Neural cell (in vitro differentiated cells): ENCODE data around the gene CEMIP2.

ENCODE experiments used
- CTCF ChIP-seq: fragments of 450-650 bp; IDR thresholded peaks from 2 replicates; pipeline ENCODE4 v1.5.1; 2014; ENCODE audit warnings: antibody characterized with exemption, mild to moderate bottlenecking, moderate library complexity; ENCODE audit not compliant: poor library complexity, severe bottlenecking
- POLR2AphosphoS5 ChIP-seq: IDR thresholded peaks from 2 replicates; pipeline ENCODE4 v1.6.1; 2012

- no peak for TF ChIP-seq POLR2AphosphoS5
- no peak for TF ChIP-seq CTCF
These were observed 12.6 kb upstream of the CEMIP2 start for GRCh38 chr9:71780953-71781352.
